ENCODE measurements around the gene EEPD1.

Gene EEPD1

DNA sequence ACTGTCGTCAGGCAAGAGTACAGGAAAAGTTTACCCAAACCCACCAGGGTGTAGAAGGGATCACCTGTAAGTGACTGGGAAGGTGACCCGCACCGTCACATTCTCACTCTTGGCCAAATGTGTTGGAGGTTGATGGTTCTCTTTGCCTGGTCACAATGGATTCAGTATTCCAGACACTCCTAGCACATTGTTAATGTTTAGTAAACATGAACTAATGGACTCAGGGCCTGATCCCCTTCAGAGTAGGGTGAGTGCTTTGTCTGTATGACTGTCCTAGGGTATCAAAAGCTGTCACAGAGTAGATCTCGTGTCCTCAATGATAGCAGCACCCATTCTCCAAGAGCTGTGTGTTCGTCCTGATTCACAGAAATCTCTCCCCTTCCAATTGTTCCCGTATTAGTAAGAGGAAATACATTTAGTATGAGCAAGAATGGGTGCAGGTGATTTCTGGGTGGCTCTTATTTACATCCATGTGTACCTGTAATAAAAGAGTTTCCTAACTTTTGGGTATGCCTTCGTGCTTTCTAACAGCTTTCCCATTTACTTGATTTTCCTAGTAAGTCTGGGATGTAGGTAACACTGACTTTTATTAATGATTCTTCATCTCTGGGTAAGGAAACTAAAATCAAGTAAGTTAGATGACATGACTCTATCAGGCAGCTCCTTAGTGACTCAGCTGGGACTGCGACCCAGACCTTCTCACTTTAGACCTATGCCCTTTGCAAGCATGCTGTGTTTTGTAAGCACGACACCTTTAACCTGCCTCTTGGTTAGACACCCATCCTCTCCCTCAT, 4.7 kb downstream of the EEPD1 start:
- no peak for DNase-seq

DNA sequence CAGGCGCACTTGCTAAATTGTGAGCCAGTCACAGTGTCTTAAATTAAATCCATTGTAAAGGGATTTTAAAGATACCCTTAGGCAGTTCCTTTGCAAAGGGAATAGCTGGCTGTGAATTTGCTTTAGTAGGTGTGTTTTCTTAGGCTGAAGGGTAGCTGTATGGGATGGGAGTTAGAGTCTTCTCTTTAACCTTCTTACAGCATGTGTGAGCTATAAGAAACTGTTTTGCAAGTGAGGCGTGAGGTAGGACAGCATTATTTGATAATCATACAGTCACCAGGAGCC, 5.2 kb downstream of the EEPD1 start:
- no peak for DNase-seq

DNA sequence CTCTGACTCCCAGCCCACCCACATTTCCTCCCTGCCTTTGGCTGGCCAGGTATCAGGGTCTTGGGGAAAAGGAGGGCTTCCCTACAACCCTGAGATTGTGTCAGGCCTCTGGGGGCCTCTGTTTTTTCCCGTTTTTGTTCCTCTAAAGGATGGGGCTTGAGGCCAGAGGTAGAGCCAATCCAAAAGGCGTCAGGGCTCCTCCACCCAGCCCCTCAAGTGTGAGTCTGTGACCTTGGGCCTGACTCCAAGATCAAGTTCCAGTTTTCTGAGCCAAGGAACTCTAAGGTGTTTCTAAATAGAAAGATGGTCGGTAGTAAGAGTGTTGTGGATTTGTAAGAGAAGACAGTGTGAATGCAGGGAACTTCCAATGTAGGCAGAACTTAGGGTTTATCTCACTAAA, 6.6 kb downstream of the EEPD1 start:
- DNase-seq, result no peak

DNA sequence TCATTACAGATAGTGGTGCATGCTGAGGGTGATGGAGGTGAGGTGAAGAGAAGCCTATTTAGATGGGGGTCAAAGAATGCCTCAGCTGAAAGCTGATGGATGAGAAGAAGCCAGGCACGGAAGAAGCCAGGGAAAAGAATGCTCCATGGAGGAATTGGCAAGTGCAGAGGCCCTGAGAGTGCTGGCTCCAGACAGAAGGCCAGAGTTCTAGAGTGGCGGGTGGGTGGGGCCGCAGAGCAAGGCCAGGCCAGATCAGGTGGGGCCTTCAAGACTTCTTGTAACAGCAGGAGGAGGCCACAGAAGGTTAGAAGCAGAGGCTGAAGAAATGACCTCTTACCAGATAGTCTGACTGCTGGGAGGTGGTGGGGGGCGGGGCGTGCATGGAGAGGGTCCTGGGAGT, 7.3 kb downstream of the EEPD1 start:
- DNase-seq, result no peak

DNA sequence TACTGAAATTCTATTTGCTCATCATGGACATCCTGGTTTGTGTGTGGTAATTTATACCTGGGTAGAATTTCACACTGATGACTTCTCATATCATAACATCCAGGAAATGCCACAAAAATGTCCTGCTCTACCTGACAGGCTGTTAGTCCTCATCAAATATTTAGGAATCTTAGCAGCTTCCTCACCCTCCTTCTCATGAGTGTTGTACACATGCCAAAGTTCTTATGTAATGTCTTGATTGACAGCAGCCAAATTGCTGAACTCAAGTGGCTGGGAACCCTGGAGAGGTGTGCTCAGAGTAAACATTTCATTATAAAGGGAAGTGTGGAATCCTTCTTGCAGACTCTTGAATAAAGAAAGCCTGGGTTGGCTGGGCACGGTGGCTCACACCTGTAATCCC, 8.9 kb downstream of the EEPD1 start:
- DNase-seq, result no peak

DNA sequence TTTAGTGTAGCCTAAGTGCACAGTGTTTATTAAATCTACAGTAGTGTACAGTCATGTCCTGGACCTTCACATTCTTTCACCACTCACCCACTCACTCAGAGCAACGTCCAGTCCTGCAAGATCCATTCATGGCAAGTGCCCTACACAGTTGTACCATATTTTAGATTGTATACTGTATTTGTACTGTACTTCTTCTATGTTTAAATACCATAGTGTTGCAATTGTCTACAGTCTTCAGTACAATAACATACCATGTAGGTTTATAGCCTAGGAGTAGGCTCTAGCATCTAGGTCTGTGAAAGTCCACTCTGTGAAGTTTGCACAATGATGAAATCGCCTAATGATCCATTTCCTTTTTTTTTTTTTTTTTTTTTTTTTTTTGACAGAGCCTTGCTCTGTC, 12.0 kb downstream of the EEPD1 start:
- no peak for DNase-seq

DNA sequence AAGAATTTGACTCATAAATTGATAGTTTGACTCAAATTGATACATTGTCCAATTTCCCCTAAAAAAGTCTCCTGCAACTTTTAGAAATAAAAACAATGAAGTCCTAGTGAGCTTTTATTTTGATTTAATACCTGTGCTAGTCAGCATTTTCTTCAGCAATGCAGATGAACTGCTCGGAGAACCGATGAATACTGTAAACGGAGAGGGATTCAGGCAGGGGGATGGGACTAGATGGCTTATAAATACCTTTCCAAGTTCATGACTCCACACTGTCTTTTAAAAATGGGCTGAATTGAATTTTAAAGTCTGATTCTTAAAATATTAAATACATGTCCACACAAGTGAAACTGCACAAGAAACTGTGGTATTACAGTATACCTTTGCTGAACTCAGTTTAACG, 12.7 kb downstream of the EEPD1 start:
- no peak for DNase-seq

DNA sequence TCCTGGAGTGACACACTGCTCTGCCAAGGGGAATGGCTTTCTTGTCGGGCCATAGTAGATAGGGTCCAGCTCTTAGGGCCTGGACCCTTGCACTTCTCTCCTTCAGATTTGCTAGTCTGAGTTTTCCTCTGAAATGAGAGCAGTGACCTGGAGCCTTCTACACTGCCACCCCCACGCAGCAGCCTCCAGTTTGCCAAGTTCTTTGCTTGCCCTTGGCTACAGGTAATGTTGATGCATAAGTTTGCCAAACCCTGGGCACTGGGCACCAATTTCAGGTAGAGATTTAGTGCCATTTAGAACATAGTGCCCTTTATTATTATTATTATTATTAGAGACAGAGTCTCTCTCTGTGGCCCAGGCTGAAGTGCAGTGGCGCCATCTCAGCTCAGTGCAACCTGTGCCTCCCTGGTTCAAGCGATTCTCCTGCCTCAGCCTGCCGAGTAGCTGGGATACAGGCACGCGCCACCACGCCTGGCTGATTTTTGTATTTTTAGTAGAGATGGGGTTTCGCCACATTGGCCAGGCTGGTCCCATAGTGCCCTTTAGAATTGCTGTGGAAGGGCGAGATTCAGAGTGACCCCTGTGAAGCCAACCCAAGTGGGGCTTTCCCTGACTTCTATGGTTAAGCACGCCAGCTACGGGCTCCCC, 14.5 kb downstream of the EEPD1 start:
- DNase-seq, result no peak

DNA sequence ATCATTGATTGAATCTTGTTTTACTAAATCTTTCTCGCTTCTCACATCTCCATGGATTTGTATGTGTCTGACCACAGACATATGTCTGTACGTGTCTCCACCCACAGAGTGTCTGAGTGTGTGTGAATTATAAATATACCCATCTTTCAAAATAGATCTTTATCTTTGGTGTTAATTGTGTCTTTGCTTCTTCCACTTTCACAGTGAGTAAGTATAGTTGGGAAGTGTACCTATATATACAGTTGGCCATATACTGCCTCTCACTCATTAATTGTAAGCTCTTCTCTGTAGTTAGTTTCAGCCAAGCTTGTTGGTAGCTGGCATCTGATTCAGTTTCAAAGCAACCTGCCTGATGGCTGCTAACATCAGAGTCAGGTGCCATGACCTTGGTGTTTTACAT, 18.4 kb downstream of the EEPD1 start:
- DNase-seq, result no peak

DNA sequence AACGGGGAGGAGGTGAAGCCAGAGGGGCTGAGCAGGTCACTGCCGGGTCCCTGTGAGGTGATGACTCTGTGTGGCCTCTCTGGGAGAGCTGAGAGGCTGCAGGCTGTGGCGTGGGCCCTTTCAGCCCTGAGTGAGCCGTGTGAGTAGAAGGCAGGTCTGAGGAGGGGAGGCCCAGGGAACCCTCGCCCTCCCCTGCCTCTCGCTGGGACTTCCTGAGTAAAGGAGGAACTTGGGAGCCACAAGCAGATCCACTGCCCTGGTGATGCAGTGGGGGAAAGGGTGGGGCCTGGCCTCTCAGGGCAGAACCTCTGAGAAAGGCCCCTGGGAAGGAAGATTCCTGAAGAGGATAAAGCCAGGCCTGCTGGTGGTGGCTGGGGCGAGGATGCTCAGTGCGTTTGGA, 22.8 kb downstream of the EEPD1 start:
- DNase-seq, result peak; percentile 63

DNA sequence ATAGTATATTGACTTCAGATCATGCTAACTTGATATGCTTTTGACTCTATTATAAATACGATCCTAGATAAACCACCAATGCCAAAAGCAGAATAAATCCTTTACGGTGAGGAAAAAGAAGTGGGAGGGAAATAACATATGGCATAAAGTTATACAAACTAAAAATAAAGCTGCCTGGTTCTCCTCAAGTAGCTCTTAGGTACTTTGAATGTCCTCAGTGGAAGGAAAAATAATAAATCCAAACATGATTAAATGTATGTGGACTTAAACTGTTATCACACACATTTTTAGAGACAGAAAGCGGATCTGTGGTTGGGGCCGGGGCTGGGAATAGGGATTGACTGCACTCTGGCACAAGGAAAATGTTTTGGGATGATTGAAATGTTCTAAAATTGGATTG, 23.6 kb downstream of the EEPD1 start:
- no peak for DNase-seq

DNA sequence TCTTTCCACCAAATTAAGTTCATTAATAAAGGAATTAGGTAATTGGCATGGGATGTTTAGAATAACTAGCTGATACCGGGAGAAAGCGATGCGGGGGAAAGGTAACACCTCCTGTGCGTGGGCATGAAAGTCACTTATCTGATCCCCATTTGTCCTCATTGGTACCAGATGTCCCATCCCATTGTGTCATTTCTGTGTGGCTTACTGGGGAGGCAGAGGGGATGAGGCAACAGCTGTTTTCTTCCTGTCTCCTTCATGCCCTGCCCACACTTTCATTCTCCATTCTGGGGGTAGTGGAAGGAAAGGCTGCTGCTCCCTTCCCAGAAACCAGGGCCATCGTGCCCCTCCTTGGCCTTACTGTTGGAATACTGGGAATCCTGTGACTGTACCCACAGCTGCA, 27.1 kb downstream of the EEPD1 start:
- no peak for DNase-seq

DNA sequence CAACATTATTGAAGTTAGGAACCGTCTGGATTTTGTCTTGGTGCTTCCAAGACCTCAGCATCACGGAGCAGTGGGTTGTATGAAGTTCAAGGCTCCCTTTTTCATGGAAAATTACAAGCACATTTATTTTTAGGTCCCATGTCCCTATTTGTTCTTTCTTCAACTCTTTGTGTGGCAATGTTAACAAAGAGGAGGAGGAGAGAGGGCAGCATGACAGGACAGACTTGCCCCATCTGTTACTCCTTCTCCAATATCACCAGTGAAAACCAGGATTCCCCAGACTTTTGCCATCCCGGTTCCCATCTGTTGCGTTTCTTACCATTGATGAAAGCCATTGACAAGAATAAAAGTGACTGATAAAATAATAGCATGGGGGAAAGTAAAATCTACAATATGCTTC, 28.6 kb downstream of the EEPD1 start:
- DNase-seq, result no peak

DNA sequence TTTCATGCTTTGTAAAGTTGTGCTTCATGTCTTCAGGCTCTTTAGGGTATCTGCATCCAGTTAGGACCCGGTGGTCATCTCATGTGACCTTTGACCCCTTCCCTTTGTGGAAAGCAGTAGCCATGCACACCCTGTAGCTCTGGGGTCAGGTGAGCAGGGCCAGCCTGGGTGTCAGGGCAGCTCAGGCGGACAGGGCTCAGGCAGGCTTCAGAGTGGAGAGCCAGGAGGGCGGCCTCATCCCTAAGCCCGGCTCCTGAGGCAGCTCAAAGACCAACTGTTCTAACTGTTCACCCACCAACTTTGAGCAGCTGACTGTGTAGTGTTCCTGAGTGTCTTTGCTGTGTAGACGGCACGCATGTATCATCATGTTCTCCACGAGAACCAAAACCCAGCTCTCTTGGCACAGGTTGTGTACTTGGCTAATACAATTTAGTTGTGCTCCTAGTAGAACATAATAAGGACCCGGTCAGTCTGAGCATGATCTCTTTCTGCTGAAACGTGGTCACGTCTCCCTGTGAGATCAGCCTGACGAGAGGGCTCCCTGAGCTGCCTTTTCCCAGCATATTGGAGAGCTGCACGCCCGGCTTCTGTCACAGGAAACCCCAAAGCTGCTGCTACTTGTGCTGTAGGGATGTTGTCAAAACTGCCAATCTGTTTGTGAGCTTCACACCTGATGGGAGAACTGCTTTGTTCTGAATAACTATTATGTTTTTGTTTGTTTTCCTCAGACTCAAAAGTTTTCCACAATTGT, 30.0 kb downstream of the EEPD1 start:
- no peak for DNase-seq

DNA sequence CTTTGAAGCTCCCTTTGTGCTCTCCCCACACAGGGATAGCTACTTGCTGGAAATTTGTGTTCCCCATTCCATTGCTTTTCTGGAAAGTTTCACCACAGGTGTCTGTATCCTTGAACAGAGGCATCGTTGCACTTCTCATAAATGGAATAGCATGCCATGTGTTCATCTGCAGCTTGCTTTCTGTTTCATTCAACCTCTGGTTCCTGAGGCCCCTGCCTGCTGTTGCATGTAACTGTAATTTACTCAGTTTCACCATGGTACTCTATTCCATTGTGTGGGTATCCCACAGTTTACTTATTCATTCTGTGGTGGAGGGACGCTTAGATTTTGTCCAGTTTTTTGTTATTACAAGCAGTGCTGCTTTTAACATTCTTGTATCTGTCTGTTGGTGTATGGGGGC, 32.0 kb downstream of the EEPD1 start:
- DNase-seq, result no peak

DNA sequence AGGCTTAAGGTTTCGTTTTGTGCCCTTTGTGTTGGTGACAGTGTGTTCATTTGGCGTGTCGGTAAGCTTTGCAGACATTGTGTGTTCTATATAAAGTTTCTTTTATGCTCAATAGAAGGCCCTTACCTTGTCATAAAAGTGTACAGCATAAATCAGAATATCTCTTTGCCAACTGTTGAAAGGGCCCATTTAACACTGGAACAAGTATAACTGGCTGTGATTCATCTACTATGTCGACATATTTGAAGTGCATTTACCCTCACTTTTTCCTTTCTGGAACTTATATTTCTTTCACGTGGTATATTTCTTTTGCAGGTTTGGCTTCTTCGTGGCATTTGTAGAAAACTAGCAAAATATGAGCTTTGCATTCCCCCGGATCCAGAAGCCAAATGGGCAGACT, 32.7 kb downstream of the EEPD1 start:
- DNase-seq, result no peak

DNA sequence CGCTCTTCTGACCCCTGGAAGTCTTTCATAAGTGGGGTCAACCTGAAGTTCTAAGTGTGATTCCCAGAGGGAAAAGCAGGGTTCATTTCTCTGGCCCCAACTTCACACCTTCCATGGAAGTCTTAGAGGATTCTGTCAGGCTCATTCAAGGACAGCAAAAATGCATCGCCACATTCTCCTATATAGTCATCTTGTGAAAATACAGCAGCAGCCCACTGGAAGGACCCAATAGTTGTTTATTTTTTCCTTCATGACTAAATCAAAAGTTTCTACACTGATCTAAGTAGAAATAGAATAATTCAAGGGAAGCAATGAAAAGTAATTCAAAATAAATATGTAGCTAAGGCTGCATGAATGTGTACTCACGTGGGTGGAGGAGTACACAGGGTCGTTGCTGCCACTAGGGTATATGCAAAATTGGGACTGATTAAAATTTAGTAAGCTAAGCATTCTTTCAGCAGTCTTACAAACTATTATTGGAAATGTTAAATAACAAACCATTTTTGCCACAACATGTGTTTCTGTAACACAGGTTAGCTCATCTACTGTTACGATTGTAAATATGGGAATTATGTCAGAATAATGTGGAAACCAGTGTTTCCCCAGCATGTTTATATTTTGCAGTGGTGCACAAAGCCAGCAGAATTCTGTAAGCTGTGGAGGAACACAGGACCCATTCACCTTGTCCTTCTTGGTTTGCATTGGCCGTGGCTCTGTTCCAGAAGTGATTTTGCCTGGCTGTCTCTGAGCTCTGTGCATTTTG, 33.5 kb downstream of the EEPD1 start:
- no peak for DNase-seq

DNA sequence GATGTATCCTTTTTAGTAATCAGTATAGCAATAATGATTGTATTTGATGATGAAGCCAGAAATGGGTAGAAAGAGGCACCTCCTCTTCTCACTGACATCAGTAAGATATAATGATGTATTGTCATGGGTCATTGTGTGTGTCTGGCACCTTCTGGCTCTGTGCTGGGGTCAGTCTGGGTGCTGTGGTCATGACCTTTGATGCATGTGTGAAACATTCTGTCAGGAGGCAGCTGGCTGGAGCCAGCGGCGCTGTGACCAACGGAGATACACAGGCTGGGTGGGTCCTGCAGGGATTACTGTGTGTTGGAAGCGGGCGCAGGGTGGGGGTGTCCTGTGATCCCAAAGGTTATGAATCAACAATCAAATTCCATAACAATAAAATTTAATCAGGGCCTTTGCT, 35.2 kb downstream of the EEPD1 start:
- DNase-seq, result no peak

DNA sequence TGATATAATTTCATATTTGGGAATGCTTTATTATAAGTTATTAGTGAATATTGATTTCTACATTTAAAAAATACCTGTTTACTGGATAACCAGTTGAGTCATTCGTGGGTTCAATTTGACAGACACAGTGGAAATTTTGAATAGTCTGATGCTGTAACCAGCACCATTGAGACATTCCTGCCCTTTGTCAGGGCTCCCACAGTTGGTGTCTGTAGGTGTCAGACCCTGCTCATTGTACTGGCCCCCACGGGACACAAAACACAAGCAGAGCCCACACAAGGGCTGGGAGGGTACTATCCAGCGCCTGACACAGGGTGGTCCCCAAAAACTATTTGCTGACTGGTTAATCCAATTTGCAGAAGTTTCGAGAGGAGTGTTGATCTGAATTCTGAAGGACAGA, 35.9 kb downstream of the EEPD1 start:
- DNase-seq, result no peak

DNA sequence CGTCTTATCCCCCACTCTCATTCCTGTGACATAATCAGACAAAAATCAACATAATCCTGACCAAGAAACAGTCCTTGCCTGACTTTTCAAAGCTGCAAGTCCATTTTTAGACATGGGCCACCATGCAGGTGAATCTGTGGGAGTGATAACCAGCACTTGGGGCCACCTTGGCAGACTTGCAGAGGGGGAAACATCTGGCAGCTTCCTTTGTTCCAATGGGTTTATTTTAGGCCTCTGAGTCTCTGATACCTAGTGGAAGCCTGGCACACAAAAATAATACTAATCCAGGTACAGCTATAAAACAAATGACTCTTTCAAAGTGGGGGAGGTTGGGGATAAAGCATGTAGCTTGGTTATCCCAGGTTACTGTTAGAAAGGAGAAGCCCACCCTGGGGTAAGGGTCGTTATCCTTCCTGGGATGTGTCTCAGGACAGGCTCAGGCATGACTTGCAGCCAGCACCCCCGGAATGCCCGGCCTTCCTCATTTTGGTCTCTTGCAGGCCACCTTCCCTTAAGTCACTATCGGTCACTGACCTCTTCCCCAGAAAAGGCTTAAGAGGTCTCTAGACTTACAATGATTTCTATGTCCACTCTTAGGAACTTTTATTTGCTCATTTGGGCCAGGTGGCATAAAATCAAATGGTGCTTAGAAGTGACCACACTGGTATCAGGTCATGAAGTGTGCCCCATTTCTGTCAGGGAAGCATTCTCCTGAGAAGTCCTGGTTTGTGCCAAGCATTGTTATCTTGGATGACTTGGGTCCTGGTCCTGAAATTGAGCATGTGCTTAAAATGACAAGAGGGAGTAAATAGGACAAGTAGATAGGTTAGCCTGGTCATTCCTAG, 37.6 kb downstream of the EEPD1 start:
- DNase-seq, result peak; percentile 48

DNA sequence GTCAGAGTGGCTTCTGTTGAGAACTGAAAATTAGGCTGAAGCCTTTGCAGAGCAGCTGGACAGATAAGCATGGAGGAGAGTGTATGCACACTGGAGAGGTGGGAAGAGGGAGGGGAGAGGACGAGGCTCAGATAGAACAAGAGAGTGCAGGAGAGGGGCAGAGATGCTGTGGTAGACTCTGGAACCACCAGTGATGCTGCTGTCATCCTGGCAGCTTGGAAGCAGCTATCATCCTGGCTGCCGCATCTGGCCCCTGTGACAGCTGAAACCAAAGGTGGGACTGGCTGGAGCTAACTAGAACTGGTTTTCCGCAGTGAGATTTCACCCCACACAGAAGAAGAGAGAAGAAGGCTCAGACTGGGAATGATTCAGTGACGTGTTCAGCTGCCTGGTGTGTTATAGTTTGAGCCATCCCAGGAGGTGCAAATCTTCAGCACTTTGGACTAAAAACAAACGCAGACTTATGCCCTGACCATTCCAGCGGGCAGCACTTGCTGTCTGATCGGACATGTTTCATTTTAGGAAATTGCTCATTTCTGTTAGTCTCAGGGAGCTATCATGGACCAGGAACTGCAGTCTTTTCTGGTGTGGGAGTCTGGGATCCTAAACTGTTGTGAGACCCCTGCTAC, 38.4 kb downstream of the EEPD1 start:
- DNase-seq, result no peak

All from CD4-positive, alpha-beta T cell treated with Interleukin-15 for 1 hour (primary cell).